Transverse colon (tissue), 3 donors: ENCODE measurements around the gene CARS2.

ENCODE experiments used
- EP300 ChIP-seq: sonication (generic); formaldehyde crosslinking; IDR thresholded peaks from one replicate; pipeline ENCODE4 v1.6.1; 2017; ENCODE audit warnings: antibody characterized with exemption, low read depth
- POLR2A ChIP-seq: fragments of 450-650 bp; IDR thresholded peaks from one replicate; pipeline ENCODE4 v1.6.1; 2016; ENCODE audit warnings: antibody characterized with exemption, mild to moderate bottlenecking, moderate library complexity
- TF ChIP-seq, protein P1 (sequence below), 5 experiments: fragments of 200-600 bp in 3 of 5; fragments of 450-650 bp in 2 of 5; sonication (generic) in 3 of 5; IDR thresholded peaks; 1 replicate in 2 of 5; 2 replicates in 3 of 5; pipeline ENCODE4 v1.5.1; 2016 to 2017; ENCODE audit warnings: antibody characterized with exemption in 5 of 5, inconsistent platforms in 3 of 5, mild to moderate bottlenecking in 2 of 5, moderate library complexity in 1 of 5

DNA sequence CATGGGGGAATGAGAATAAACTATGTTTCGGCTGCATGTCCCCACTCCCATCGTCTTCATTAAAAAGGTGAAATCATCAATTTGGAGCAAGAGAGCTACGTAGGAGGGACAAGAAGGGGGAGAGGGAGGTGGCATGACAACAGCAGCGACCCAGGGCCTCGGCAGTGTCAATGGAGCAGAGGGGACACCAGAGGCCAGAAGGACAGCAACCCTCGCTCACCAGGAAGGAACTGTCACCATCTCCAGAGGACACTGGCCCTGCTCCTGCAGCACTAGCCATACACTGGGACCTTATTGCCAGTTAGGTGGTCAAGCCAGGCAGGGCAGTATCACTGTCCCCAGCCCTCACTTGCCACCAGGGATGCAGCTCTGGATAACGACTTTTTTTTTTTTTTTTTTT lies 56.4 kb downstream of the CARS2 start:
- TF ChIP-seq, protein P1, sequence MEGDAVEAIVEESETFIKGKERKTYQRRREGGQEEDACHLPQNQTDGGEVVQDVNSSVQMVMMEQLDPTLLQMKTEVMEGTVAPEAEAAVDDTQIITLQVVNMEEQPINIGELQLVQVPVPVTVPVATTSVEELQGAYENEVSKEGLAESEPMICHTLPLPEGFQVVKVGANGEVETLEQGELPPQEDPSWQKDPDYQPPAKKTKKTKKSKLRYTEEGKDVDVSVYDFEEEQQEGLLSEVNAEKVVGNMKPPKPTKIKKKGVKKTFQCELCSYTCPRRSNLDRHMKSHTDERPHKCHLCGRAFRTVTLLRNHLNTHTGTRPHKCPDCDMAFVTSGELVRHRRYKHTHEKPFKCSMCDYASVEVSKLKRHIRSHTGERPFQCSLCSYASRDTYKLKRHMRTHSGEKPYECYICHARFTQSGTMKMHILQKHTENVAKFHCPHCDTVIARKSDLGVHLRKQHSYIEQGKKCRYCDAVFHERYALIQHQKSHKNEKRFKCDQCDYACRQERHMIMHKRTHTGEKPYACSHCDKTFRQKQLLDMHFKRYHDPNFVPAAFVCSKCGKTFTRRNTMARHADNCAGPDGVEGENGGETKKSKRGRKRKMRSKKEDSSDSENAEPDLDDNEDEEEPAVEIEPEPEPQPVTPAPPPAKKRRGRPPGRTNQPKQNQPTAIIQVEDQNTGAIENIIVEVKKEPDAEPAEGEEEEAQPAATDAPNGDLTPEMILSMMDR (IDR thresholded peaks at IDR 0.05) = no peak
- TF ChIP-seq EP300 (no peak), POLR2A (no peak)
